HEK293T (cell line): Measurements from ENCODE around the gene DECR2.
"Not testable (repeated sequence)": the region's sequence is repeated elsewhere in the genome, so short reads cannot be mapped to it uniquely, and the experiment has no call there.

Experiments used
- ARNT ChIP-seq: fragments of 450-650 bp; IDR thresholded peaks from 2 replicates; pipeline ENCODE4 v1.6.1; 2017; ENCODE audit warnings: mild to moderate bottlenecking
- BHLHE40 ChIP-seq: fragments of 450-650 bp; IDR thresholded peaks from 2 replicates; pipeline ENCODE4 v1.6.1; 2016; ENCODE audit warnings: mild to moderate bottlenecking, moderate library complexity, borderline replicate concordance
- ELF4 ChIP-seq: fragments of 450-650 bp; IDR thresholded peaks from 2 replicates; pipeline ENCODE4 v1.6.1; 2017; ENCODE audit warnings: antibody characterized with exemption
- FOXK2 ChIP-seq: fragments of 450-650 bp; IDR thresholded peaks from 2 replicates; pipeline ENCODE4 v1.6.1; 2016; ENCODE audit warnings: mild to moderate bottlenecking
- FOXM1 ChIP-seq: fragments of 450-650 bp; IDR thresholded peaks from 2 replicates; pipeline ENCODE4 v1.6.1; 2017; ENCODE audit warnings: mild to moderate bottlenecking, borderline replicate concordance
- LEF1 ChIP-seq: fragments of 450-650 bp; IDR thresholded peaks from 2 replicates; pipeline ENCODE4 v1.6.1; 2017; ENCODE audit warnings: mild to moderate bottlenecking, borderline replicate concordance
- NFRKB ChIP-seq: fragments of 450-650 bp; IDR thresholded peaks from 2 replicates; pipeline ENCODE4 v1.6.1; 2016; ENCODE audit warnings: mild to moderate bottlenecking, moderate library complexity
- PKNOX1 ChIP-seq: fragments of 450-650 bp; IDR thresholded peaks from 2 replicates; pipeline ENCODE4 v1.6.1; 2016
- SP1 ChIP-seq: fragments of 450-650 bp; IDR thresholded peaks from 2 replicates; pipeline ENCODE4 v1.6.1; 2017
- SUZ12 ChIP-seq: fragments of 450-650 bp; IDR thresholded peaks from 2 replicates; pipeline ENCODE4 v1.6.1; 2016; ENCODE audit warnings: mild to moderate bottlenecking
- TARDBP ChIP-seq: fragments of 450-650 bp; IDR thresholded peaks from 2 replicates; pipeline ENCODE4 v1.6.1; 2016
- ZNF384 ChIP-seq: fragments of 450-650 bp; IDR thresholded peaks from 2 replicates; pipeline ENCODE4 v1.6.1; 2016

- TF ChIP-seq ZNF384 = peak; percentile 59; the same call in 1 of the 2 replicates
- not testable (repeated sequence) for TF ChIP-seq TARDBP, BHLHE40, ARNT, PKNOX1, FOXK2, LEF1, FOXM1, ELF4, SUZ12, NFRKB, SP1
Observed at GRCh38 chr16:387761-388666, 13.7 kb upstream of the DECR2 start.
